A549 treated with AZD2906 at 1 μM for 4 hours (cell line): ENCODE data around the gene PDLIM3. TPM values are rescaled to one million over a fixed set of nuclear protein-coding genes. Genes with fewer than 3 reads are reported as not detected.

ENCODE experiments used
- total RNA-seq: library from RNA; stranded (reverse); fragments of 200-300 nt; extraction: Qiagen RNA extraction; gene quantifications from 5 replicates; pipeline ENCODE4 v1.2.3, GENCODE V29; 2022

The PDLIM3 gene, protein sequence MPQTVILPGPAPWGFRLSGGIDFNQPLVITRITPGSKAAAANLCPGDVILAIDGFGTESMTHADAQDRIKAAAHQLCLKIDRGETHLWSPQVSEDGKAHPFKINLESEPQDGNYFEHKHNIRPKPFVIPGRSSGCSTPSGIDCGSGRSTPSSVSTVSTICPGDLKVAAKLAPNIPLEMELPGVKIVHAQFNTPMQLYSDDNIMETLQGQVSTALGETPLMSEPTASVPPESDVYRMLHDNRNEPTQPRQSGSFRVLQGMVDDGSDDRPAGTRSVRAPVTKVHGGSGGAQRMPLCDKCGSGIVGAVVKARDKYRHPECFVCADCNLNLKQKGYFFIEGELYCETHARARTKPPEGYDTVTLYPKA
- 0.10 to 0.26 TPM (median 0.16 TPM) in 5 replicates for total RNA-seq

DNA sequence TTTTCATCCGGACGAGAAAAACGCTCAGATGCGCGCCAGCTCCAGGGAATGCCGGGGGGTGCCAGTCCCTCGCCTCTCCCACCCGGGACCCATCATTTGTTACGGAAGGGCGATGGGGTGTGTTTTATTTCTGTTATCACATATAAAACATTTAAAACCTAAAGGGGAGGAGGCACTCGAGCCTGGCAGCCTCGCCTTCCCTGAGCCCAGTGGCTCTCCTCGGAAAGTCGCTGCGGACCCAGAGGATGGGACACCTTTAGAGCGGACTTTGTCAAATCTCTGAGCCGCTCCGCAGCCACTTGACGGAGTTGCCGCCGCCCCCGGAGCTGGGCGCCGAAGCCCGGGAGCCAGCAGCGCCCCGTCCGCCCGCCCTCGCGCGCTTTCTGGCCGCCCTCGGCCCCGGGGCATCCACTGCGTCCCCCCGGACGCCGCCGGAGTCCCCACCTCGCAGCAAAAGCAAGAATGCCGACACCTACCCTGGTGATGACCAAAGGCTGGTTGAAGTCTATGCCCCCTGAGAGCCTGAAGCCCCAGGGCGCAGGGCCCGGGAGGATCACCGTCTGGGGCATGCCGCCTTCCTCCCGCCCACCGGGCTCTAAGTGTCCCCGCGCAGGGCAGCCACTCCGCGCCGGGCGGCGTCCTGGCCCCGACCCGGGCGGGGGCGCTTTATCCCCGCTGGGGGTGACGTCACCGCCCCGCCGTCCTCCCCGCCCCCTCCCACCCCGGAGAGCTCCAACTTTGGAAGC is at the start of gene PDLIM3:
Gene PDLIM3 (minus strand): TSS at position 642 of the 746 bp plus-strand sequence. CDS start 73 bp downstream, at position 569.

DNA sequence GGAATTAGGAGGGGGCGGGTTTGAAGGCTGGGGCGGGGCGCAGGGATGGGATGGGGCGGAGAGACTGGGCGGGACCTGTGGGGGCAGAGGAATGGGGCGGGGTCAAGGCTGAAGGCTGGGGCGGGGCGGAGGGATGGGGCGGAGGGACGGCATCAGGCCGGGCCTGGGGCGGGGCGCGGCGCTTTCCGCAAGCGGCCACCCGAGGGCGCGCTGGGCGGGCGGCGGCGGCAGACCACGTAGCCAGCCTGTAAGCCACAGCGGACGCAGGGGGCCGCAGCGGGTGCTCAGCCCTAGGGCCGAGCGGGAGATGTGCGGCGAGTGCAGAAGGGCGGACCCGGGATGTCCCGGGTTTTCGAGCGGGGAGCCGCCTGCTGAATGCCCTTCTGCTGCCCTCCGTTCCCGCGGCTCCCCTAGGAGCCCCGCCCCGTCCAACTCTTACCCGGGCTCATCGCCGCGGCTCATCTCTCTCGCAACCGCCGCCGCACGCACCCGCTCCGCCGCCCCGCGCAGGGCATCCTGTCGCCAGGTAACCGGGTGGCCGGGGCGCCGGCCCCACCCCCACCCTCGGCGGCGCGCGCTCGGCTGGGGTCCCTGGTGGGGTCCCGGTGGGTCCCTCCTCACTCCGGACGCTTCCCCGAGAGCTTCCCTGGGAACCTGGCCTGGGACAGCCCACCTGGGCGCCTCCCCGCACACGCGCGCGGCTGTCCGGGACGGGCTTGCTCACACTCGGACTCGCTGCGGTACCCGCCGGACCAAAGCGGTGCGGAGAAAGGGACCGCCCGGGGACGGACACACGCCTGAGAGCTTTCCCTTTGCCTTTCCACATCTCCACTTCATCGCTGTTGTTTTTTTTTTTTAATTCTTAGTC is 63.8 kb downstream of the PDLIM3 start, which contains the start of gene CCDC110:
Gene CCDC110 (minus strand): TSS at position 499 of the 868 bp plus-strand sequence. CDS start 50 bp downstream, at position 449.

Other genes starting within 250 kb of the PDLIM3 start
- gene LRP2BP, start 139.6 kb downstream of the PDLIM3 start, total RNA-seq = 0.08 to 0.14 TPM (median 0.10 TPM) in 5 replicates
- gene ANKRD37, start 138.7 kb downstream of the PDLIM3 start, total RNA-seq = 2.4 to 3.6 TPM (median 3.0 TPM) in 5 replicates
- gene UFSP2, start 109.5 kb downstream of the PDLIM3 start, total RNA-seq = 11.0 to 16.8 TPM (median 12.8 TPM) in 5 replicates
- 0.06 TPM in 1 of 5 replicates, not detected in the others for gene CCDC110, start 63.8 kb downstream of the PDLIM3 start, total RNA-seq